Measurements from ENCODE around the gene PLAAT2.
"Not testable (repeated sequence)": the region's sequence is repeated elsewhere in the genome, so short reads cannot be mapped to it uniquely, and the experiment has no call there.

DNA sequence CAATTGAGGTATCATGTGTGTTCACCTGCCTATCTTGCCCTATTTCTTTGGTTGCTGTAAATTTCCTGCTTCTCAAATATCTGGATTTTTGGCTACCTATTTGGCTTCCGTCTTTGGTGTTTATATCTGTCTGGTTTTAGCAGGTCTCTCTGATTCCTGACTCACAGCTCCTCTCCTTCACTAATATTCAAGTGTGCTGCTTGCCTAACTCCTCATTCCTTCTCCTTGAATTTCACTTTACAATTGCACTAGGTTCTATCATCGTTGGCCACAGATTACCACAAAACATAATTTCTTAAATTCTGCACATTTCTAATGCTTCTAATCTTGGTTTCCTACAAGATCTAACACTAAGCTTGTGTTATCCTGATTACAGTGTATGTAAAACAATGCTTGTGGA is 20.7 kb downstream of the PLAAT2 start:
- TF ChIP-seq HDGF (IDR thresholded peaks at IDR 0.05; ENCODE audit: borderline replicate concordance); BHLHE40 (IDR thresholded peaks at IDR 0.05; ENCODE audit: borderline replicate concordance); NFRKB (IDR thresholded peaks at IDR 0.05); ELF4 (IDR thresholded peaks at IDR 0.05); SUZ12 (IDR thresholded peaks at IDR 0.05); TARDBP (IDR thresholded peaks at IDR 0.05); FOXK2 (IDR thresholded peaks at IDR 0.05); ARNT (IDR thresholded peaks at IDR 0.05); SP1 (IDR thresholded peaks at IDR 0.05); FOXA1 (IDR thresholded peaks at IDR 0.05); CTBP1 (IDR thresholded peaks at IDR 0.05; ENCODE audit: borderline replicate concordance): not testable (repeated sequence)
- TF ChIP-seq, protein P1, sequence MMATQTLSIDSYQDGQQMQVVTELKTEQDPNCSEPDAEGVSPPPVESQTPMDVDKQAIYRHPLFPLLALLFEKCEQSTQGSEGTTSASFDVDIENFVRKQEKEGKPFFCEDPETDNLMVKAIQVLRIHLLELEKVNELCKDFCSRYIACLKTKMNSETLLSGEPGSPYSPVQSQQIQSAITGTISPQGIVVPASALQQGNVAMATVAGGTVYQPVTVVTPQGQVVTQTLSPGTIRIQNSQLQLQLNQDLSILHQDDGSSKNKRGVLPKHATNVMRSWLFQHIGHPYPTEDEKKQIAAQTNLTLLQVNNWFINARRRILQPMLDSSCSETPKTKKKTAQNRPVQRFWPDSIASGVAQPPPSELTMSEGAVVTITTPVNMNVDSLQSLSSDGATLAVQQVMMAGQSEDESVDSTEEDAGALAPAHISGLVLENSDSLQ (IDR thresholded peaks at IDR 0.05): not testable (repeated sequence)

Data from HEK293T (cell line).